GM23248 (cell line): Measurements from ENCODE around the gene KCNAB1. TPM values are rescaled to one million over a fixed set of nuclear protein-coding genes. Genes with fewer than 3 reads are reported as not detected.

Source experiments
- DNase-seq: peaks from one replicate; pipeline ENCODE4 v3.0.0-alpha.2; 2015
- H2AFZ ChIP-seq: fragments of 200-600 bp; sonication (generic); 2 replicates; pipeline ENCODE4 v1.6.1; 2016; ENCODE audit warnings: antibody characterized with exemption
- H3F3A ChIP-seq: fragments of 200-600 bp; sonication (generic); 2 replicates; pipeline ENCODE4 v1.6.1; 2016; ENCODE audit warnings: mild to moderate bottlenecking, antibody characterized with exemption, mixed run types; ENCODE audit not compliant: insufficient read depth
- H3K27ac ChIP-seq: fragments of 200-600 bp; sonication (generic); 2 replicates; pipeline ENCODE4 v1.5.1; 2016; ENCODE audit warnings: mild to moderate bottlenecking
- H3K27me3 ChIP-seq: fragments of 200-600 bp; sonication (generic); replicated peaks from 2 replicates; pipeline ENCODE4 v1.6.1; 2016; ENCODE audit warnings: mild to moderate bottlenecking; ENCODE audit not compliant: insufficient read depth
- H3K36me3 ChIP-seq: fragments of 200-600 bp; sonication (generic); 2 replicates; pipeline ENCODE4 v1.6.1; 2016; ENCODE audit warnings: low read depth, mild to moderate bottlenecking
- H3K4me1 ChIP-seq: fragments of 200-600 bp; sonication (generic); 2 replicates; pipeline ENCODE4 v1.6.1; 2016; ENCODE audit warnings: mild to moderate bottlenecking; ENCODE audit not compliant: insufficient read depth
- H3K4me2 ChIP-seq: fragments of 200-600 bp; sonication (generic); one replicate; pipeline ENCODE4 v1.6.1; 2016; ENCODE audit warnings: mild to moderate bottlenecking; ENCODE audit not compliant: unreplicated experiment
- H3K4me3 ChIP-seq: fragments of 200-600 bp; sonication (generic); 2 replicates; pipeline ENCODE4 v1.5.1; 2016; ENCODE audit warnings: mild to moderate bottlenecking
- H3K79me2 ChIP-seq: fragments of 200-600 bp; sonication (generic); 2 replicates; pipeline ENCODE4 v1.6.1; 2016; ENCODE audit warnings: mild to moderate bottlenecking; ENCODE audit not compliant: insufficient read depth
- H3K9ac ChIP-seq: fragments of 200-600 bp; sonication (generic); 2 replicates; pipeline ENCODE4 v1.6.1; 2016; ENCODE audit warnings: mild to moderate bottlenecking
- H3K9me2 ChIP-seq: fragments of 200-600 bp; sonication (generic); 2 replicates; pipeline ENCODE4 v1.6.1; 2016; ENCODE audit warnings: mixed run types, mild to moderate bottlenecking, moderate library complexity; ENCODE audit not compliant: insufficient read depth
- H3K9me3 ChIP-seq: fragments of 200-600 bp; sonication (generic); one replicate; pipeline ENCODE4 v1.6.1; 2017; ENCODE audit warnings: low read depth
- H4K20me1 ChIP-seq: fragments of 200-600 bp; sonication (generic); 2 replicates; pipeline ENCODE4 v1.6.0; 2016; ENCODE audit not compliant: insufficient read depth
- EZH2 ChIP-seq: fragments of 200-600 bp; sonication (generic); IDR thresholded peaks from 2 replicates; pipeline ENCODE4 v1.6.1; 2018; ENCODE audit warnings: antibody characterized with exemption, mild to moderate bottlenecking; ENCODE audit not compliant: insufficient read depth, poor library complexity, severe bottlenecking
- EZH2phosphoT487 ChIP-seq: fragments of 200-600 bp; sonication (generic); IDR thresholded peaks from 2 replicates; pipeline ENCODE4 v1.6.1; 2018; ENCODE audit warnings: antibody characterized with exemption, moderate library complexity, mild to moderate bottlenecking, low read depth; ENCODE audit not compliant: insufficient read depth
- WGBS, 2 experiments: methylation state at CpG; one replicate each; pipeline ENCODE4 v1.1.6; 2015 to 2017; ENCODE audit warnings: low lambda C conversion rate in 2 of 2, low coverage in 1 of 2; ENCODE audit errors: missing lambda C conversion rate in 2 of 2; 5-methylcytosine and 5-hydroxymethylcytosine counted together
- in situ Hi-C: fragments of 300-500 bp; cut with MboI; formaldehyde crosslinking; loops from 2 replicates; pipeline ENCODE4 v1.15.0; 2020
- polyA plus RNA-seq: library from polyadenylated mRNA; unstranded; fragments of >200 nt; fragmentation: Nextera tagmentation; extraction: Ambion mirVana; gene quantifications from 2 replicates; pipeline ENCODE4 v1.2.1, GENCODE V29; 2016
- total RNA-seq: library from RNA; depleted of rRNA; stranded (reverse); fragments of >200 nt; shearing (Covaris generic); gene quantifications from 2 replicates; pipeline ENCODE4 v1.2.3, GENCODE V29; 2014

KCNAB1 gene
- total and polyA plus RNA-seq, 2 experiments from 2014 or later = 1.1 TPM; not detected in 1

- no peak for TF ChIP-seq EZH2phosphoT487
- TF ChIP-seq EZH2 = no peak
- H3K27ac ChIP-seq = no peak overlapping the region
- H3K27me3 ChIP-seq = no peaks in the 10 kb centered on the region
- no peaks in the 10 kb centered on the region for H3K4me1 ChIP-seq
- no peaks in the 10 kb centered on the region for H3K36me3 ChIP-seq
- peak; percentile 37 for DNase-seq
- no peak overlapping the region for H2AFZ ChIP-seq
- H3K9me3 ChIP-seq = no peaks in the 10 kb centered on the region
- 13 to 20% methylated on average over 5 of the region's 5 CpGs for WGBS, 2 experiments
- H3K9ac ChIP-seq = no peak overlapping the region
- in situ Hi-C loops = no loop called here
- H3K4me3 ChIP-seq = no peak overlapping the region
- no peaks in the 10 kb centered on the region for H3F3A ChIP-seq
- H3K4me2 ChIP-seq = no peak overlapping the region
- H3K9me2 ChIP-seq = no peaks in the 10 kb centered on the region
- no peaks in the 10 kb centered on the region for H4K20me1 ChIP-seq
- H3K79me2 ChIP-seq = no peaks in the 10 kb centered on the region
Measured at GRCh38 chr3:156356537-156357363, 236.4 kb downstream of the KCNAB1 start.

GRCh38 chr3:156358232-156358631 lies 237.9 kb downstream of the KCNAB1 start:
- no peaks in the 10 kb centered on the region for H3F3A ChIP-seq
- TF ChIP-seq EZH2 (no peak), EZH2phosphoT487 (no peak)
- 86 to 98% methylated on average over 2 of the region's 2 CpGs for WGBS, 2 experiments
- no peaks in the 10 kb centered on the region for H4K20me1 ChIP-seq
- H3K36me3 ChIP-seq = no peaks in the 10 kb centered on the region
- no peak overlapping the region for H3K9ac ChIP-seq
- H3K27ac ChIP-seq = no peak overlapping the region
- in situ Hi-C loops = no loop called here
- no peak overlapping the region for H3K4me2 ChIP-seq
- no peak for DNase-seq
- no peak overlapping the region for H2AFZ ChIP-seq
- no peaks in the 10 kb centered on the region for H3K9me2 ChIP-seq
- no peaks in the 10 kb centered on the region for H3K4me1 ChIP-seq
- no peaks in the 10 kb centered on the region for H3K9me3 ChIP-seq
- no peak overlapping the region for H3K4me3 ChIP-seq
- H3K79me2 ChIP-seq = no peaks in the 10 kb centered on the region
- H3K27me3 ChIP-seq = no peaks in the 10 kb centered on the region

DNA sequence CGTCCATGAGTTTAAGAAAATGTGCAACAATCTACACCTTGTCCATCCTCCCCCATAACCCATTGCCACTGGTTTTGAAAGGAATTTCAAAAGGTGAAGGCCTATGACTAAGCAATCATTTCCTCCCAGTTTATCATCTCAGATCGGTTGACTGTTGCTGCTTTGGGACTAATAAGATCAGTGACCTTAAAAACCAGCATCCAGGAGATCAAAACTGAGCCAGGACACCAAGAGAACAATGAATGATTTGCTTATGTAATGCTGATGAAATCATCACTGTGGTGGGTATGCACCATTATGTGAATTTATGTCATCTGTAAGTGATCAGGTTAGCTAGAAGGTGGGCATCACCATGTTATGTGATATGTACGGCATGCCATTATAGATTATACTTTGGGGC lies 239.0 kb downstream of the KCNAB1 start:
- no peaks in the 10 kb centered on the region for H3K9me2 ChIP-seq

GRCh38 chr3:156360083-156360482 lies 239.7 kb downstream of the KCNAB1 start:
- H3K9ac ChIP-seq = no peak overlapping the region
- H3K4me3 ChIP-seq = no peak overlapping the region
- H3K36me3 ChIP-seq = no peaks in the 10 kb centered on the region
- no peaks in the 10 kb centered on the region for H3F3A ChIP-seq
- no peaks in the 10 kb centered on the region for H3K79me2 ChIP-seq
- no peaks in the 10 kb centered on the region for H3K4me1 ChIP-seq
- no peak overlapping the region for H3K4me2 ChIP-seq
- no peaks in the 10 kb centered on the region for H4K20me1 ChIP-seq
- no peaks in the 10 kb centered on the region for H3K9me3 ChIP-seq
- no peaks in the 10 kb centered on the region for H3K27me3 ChIP-seq
- no peak for TF ChIP-seq EZH2
- no peak for TF ChIP-seq EZH2phosphoT487
- in situ Hi-C loops = no loop called here
- no peaks in the 10 kb centered on the region for H3K9me2 ChIP-seq
- H3K27ac ChIP-seq = no peak overlapping the region
- DNase-seq = no peak
- H2AFZ ChIP-seq = no peak overlapping the region
- 87 to 94% methylated on average over 4 of the region's 4 CpGs for WGBS, 2 experiments

More for the DNA sequence above, 239.0 kb downstream of the KCNAB1 start:
- no peaks in the 10 kb centered on the region for H3K27me3 ChIP-seq
- no peaks in the 10 kb centered on the region for H3K79me2 ChIP-seq
- no peaks in the 10 kb centered on the region for H4K20me1 ChIP-seq
- H2AFZ ChIP-seq = no peak overlapping the region
- TF ChIP-seq EZH2 (no peak), EZH2phosphoT487 (no peak)
- no peaks in the 10 kb centered on the region for H3K4me1 ChIP-seq
- H3K36me3 ChIP-seq = no peaks in the 10 kb centered on the region
- no peak overlapping the region for H3K4me2 ChIP-seq
- no peak overlapping the region for H3K9ac ChIP-seq
- in situ Hi-C loops = no loop called here
- no peaks in the 10 kb centered on the region for H3F3A ChIP-seq
- no peaks in the 10 kb centered on the region for H3K9me3 ChIP-seq
- WGBS, 2 experiments = 64 to 69% methylated on average over 3 of the region's 3 CpGs
- H3K4me3 ChIP-seq = no peak overlapping the region
- H3K27ac ChIP-seq = no peak overlapping the region
- no peak for DNase-seq
